Glomerular endothelial cell (primary cell): ENCODE results near the gene PPP1R37. TPM values are rescaled to one million over a fixed set of nuclear protein-coding genes. Genes with fewer than 3 reads are reported as not detected.

Source experiments
- DNase-seq: peaks from one replicate; pipeline ENCODE4 v3.0.0-alpha.2; 2011; ENCODE audit warnings: low read depth, low spot score; ENCODE audit errors: extremely low read depth
- total RNA-seq: library from RNA; depleted of rRNA; stranded (reverse); fragments of >200 nt; gene quantifications from 2 replicates; pipeline ENCODE4 v1.2.3, GENCODE V29; 2015

The PPP1R37 gene
- total RNA-seq, result 39.6 and 44.7 TPM in 2 replicates

GRCh38 chr19:45092747-45093678 is at the start of gene PPP1R37:
Gene PPP1R37 (plus strand): TSS chr19:45093179. CDS start chr19:45093326, 147 bp downstream.
- peak; percentile 91 for DNase-seq

- no peak for DNase-seq
Observed at GRCh38 chr19:45045671-45046353, 47.2 kb upstream of the PPP1R37 start.

DNA sequence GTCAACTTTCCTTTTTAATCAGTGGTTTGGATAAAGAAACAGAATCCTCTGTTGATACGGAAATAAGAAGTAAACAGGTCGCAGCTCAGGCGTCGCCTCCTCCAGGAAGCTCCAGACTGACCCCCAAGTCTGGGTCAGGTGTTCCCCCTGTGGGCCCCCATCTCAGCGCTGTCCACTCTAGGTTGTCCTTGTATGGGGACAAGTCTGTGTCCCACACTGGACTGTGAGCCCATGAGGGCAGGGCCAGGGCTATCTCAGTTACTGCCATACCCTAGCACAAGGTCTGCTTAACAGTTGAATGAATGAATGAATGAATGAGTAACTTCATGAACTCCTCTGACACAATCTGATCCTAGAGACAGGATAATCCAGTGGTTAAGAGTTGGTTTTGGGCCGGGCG is 46.6 kb upstream of the PPP1R37 start:
- no peak for DNase-seq

DNA sequence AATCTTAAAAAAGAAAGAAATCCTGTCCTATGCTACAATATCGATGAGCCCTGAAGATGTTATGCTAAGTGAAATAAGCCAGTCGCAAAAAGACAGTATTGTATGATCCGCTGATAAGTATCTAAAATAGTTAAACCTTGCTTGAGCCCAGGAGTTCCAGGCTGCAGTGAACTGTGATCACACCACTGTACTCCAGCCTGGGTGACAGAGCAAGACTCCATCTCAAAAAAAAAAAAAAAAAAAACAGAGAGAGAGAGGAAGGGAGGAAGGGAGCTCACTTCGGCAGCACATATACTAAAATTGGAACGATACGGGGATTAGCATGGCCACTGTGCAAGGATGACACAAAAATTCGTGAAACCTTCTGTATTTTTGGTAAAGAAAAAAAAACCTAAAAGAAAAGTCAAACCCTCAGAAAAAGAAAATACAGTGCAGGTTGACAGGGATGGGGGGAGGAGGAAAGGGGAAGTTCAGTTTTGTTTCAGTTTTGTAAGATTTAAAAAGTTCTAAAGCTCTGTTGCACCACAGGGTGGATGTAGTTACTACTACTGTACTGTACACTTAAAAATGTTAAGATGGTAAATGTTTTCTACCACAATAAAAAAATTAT is 45.7 kb upstream of the PPP1R37 start:
- no peak for DNase-seq

GRCh38 chr19:45049073-45049736 is 43.8 kb upstream of the PPP1R37 start:
- no peak for DNase-seq

DNA sequence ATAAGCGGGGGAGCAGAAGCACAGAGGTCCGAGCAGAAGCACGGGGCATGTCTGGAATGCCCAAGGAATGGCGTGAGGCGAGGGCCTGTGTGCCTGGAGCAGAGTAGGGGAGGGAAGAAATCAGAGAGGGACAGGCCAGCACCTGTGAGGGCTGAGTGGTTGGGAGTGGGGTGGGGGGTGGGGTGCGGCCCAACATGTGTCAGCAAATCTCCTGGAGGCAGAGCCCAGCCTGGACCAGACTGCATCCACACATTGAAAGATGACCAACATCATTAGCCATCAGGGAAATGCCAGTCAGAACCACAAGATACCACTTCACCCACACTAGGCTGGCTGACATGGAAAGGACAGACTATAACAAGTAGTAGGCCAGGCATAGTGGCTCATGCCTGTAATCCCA is 42.9 kb upstream of the PPP1R37 start:
- DNase-seq, result no peak

DNA sequence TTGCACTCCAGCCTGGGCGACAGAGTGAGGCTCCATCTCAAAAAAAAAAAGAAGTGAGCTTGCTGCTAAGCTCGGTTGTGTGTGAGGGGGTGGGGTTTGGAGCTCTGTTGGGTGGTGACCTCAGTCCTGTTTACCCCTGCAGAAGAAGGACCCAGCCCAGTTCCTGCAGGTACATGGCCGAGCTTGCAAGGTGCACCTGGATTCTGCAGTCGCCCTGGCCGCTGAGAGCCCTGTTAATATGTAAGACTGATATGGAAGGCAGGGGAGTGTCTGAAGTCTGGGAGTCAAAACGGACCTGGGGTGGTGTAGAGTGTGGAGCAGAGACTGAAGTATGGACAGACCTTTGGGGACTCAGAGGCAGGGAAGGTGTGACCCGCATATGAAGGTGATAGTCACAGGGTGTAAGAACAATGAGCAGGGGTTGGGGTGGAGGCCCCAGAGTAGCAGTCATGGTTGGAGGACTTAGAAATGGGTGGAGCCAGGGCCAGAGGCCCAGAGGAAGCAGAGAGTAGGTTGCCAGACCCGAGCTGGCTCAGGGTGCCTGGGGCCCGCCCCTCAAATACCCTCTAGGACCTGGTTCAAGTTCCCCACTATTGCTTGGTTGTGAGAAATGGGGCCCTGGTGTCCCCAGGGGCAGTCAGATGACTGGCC is 40.9 kb upstream of the PPP1R37 start:
- no peak for DNase-seq

GRCh38 chr19:45056831-45057230 is 36.1 kb upstream of the PPP1R37 start:
- no peak for DNase-seq

- no peak for DNase-seq
Observed at GRCh38 chr19:45057444-45057843, 35.5 kb upstream of the PPP1R37 start.

DNA sequence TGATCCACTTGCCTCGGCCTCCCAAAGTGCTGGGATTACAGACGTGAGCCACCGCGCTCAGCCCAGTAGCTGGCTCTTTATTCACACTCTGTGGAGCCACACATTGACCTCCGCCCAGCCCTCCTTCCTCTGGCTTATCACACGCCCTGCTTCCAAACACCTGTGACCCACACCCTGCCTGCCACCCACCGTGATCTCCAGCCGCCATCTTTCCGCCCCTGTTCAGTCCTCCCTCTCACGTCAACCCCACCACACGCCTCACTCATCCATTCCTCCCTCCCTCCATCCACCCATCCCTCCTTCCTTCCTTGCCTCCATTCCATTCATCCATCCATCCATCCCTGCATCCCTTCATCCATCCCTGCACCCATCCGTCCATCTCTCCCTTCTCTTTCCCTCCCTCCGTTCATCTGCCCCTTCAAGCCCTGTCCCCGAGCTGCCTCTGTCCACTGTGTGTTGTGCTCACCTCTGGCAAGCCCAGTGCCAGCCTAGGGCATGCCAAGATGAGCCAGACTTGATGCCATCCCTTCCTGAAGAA is 34.3 kb upstream of the PPP1R37 start:
- DNase-seq, result no peak

DNA sequence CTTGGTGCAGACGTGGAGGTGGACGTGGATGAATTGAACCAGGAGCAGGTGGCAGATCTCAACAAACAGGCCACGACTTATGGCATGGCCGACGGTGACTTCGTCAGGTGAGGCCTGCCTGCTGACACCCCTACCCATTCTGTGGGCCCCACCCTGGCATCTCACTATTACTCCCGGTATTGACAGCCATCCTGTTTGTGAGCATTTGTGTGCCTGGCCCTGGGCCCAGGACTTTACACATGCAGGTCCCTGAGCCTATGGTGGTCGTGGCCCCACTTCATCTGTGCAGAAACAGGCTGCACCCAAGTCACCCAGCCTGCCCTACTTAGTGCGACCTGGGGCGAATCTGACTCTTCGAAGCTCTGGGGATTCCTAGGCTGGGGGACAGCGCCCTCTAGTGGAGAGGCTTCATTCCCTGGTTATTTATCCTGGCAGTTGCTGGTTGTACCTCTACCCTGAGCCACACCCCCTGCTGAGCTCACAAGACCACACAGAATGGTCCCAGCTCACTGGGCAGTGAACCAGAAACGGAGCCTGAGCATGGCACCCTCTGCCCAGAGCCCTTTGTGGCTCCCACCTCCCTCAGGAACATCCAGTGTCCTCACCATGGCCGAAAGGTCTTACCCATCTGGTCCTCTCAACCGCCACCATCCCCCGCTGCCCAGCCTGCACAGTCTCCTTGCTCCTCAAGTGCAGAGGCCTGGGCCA is 33.6 kb upstream of the PPP1R37 start:
- DNase-seq, result peak; percentile 44

DNA sequence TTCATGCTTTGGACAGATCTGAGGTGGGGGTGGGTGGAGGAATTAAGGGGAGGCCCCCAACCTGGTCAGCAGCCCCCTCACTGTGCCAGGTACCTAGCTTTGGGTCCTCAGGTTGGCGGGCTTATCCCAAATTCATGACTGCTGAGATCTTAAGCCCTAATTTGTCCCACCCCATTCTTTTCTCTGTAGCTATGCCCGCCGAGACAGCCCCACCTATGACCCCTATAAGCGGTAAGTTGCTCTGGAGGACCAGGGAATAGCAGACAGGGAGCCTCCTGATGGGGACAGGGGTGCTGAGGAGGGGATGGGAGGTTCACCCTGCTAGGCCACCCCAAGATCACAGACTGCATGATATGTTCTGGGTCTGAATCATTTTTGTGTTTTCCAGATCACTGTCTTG is 31.0 kb upstream of the PPP1R37 start:
- DNase-seq, result no peak

DNA sequence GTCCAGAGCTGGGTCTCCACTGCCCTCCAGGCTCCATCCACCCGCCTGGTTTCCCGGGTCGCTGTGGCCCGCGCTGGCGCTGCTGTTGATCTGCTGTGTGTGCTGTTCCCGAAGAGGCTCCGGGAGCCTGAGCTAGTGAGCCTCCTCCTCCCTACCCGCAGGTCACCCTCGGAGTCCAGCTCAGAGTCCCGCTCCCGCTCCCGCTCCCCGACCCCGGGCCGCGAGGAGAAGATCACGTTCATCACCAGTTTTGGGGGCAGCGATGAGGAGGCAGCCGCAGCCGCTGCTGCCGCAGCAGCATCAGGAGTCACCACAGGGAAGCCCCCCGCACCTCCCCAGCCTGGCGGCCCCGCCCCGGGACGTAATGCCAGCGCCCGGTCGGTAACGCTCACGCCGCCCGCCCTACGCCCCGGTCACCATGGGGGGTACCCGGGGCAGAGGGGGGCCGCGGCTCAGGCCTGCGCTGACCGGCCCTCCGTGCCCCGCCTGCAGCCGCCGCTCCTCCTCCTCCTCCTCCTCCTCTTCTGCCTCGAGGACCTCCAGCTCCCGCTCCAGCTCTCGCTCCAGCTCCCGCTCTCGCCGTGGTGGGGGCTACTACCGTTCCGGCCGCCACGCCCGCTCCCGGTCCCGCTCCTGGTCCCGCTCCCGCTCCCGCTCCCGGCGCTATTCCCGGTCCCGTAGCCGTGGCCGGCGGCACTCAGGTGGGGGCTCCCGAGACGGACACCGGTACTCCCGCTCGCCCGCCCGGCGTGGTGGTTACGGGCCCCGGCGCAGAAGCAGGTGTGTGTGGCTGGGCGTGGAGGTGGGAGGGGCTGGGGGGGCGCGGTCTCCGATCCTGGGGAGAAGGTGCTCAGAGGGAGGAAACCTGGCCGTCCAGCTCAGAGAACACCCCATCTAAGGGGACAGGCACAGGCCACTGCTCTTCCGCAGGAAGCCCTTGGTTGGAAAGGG is 28.9 kb upstream of the PPP1R37 start:
- no peak for DNase-seq

GRCh38 chr19:45066921-45067661 is 25.9 kb upstream of the PPP1R37 start:
- no peak for DNase-seq

DNA sequence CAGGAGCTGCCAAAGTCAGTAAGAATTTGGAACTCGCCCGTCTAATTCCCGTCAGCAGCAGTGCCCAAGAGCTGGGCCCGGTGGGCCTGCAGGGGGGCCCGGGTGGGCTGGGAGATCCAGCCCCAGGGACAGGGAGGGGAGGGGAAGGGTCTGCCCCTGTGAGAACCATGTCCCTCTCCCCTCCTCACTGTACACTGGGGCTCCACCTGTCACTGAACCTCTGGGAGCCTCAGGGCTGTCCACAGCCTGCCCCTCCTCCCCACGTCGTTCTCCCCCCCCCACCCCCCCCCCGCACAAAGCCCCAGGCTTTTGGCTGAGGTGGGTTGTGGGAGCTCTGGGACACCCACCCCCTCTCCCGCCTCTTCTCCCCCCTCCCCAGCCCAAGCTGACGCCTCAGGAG is 24.9 kb upstream of the PPP1R37 start:
- no peak for DNase-seq

- no peak for DNase-seq
Observed at GRCh38 chr19:45069056-45069455, 23.9 kb upstream of the PPP1R37 start.

DNA sequence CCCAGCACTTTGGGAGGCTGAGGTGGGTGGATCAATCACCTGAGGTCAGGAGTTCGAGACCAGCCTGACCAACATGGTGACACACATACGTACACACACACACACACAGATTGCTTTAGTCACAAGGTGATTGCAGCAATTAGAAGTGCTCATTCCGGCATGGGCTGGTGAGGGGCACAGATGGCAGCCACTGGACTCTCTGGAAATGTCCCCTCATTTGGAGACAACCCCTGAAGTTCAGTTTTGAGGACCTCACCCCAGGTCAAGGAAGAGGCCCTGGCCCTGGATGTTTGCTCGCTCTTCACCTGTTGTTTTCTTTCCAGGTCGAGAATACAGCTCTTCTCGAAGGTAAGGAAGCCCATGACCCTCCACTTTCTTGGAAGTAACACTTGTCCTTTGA is 22.8 kb upstream of the PPP1R37 start:
- DNase-seq, result no peak
